NB4 (cell line): ENCODE results near the gene CLDN6.

Experiments
- DNase-seq: peaks from one replicate; pipeline ENCODE4 v3.0.0; 2010; ENCODE audit warnings: low read depth
- H3K4me3 ChIP-seq: one replicate; pipeline ENCODE4 v1.5.1; 2011; ENCODE audit warnings: mild to moderate bottlenecking, low read depth, low read length, moderate library complexity
- MYC ChIP-seq: IDR thresholded peaks from 2 replicates; pipeline ENCODE4 v1.6.1; 2011; ENCODE audit warnings: low read depth, low read length
- POLR2A ChIP-seq: IDR thresholded peaks from 2 replicates; pipeline ENCODE4 v1.6.1; 2011; ENCODE audit warnings: mild to moderate bottlenecking; ENCODE audit not compliant: insufficient read length; ENCODE audit errors: extremely low read depth
- TF ChIP-seq, protein P1 (sequence below): IDR thresholded peaks from one replicate; pipeline ENCODE4 v1.5.1; 2012; ENCODE audit warnings: low read depth, low read length
- TF ChIP-seq, protein P2 (sequence below): IDR thresholded peaks from 2 replicates; pipeline ENCODE4 v1.6.1; 2011; ENCODE audit warnings: low read depth, low read length

Gene CLDN6

DNA sequence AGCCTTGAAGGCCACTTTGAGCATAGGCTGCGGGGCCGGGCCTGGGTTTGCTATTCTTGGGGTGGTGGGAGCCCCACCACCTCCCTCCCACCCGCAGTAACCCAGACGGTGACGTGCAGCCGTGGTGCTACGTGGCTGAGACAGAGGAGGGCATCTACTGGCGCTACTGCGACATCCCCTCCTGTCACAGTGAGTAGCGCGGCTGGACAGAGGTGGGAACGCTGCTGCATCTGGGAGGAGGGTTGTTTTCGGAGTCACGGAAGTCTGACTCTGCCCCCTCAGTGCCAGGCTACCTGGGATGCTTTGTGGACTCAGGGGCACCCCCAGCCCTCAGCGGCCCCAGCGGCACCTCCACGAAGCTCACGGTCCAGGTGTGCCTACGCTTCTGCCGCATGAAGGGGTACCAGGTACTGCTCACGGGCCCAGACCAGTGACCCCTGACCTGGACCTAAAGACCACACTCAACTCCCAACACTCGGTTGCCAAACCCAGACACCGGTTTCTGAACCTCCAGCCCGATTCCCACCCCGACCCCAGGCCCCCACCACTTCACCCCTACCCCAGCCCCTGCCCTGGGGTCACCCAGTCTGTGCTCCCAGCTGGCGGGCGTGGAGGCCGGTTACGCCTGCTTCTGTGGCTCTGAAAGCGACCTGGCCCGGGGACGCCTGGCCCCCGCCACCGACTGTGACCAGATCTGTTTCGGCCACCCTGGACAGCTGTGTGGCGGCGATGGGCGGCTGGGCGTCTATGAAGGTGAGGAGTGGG lies 51.8 kb downstream of the CLDN6 start:
- TF ChIP-seq, protein P1, sequence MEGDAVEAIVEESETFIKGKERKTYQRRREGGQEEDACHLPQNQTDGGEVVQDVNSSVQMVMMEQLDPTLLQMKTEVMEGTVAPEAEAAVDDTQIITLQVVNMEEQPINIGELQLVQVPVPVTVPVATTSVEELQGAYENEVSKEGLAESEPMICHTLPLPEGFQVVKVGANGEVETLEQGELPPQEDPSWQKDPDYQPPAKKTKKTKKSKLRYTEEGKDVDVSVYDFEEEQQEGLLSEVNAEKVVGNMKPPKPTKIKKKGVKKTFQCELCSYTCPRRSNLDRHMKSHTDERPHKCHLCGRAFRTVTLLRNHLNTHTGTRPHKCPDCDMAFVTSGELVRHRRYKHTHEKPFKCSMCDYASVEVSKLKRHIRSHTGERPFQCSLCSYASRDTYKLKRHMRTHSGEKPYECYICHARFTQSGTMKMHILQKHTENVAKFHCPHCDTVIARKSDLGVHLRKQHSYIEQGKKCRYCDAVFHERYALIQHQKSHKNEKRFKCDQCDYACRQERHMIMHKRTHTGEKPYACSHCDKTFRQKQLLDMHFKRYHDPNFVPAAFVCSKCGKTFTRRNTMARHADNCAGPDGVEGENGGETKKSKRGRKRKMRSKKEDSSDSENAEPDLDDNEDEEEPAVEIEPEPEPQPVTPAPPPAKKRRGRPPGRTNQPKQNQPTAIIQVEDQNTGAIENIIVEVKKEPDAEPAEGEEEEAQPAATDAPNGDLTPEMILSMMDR, result no peak
- TF ChIP-seq MYC, result no peak
- no peak for TF ChIP-seq POLR2A
- TF ChIP-seq, protein P2, sequence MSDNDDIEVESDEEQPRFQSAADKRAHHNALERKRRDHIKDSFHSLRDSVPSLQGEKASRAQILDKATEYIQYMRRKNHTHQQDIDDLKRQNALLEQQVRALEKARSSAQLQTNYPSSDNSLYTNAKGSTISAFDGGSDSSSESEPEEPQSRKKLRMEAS, result no peak
- no peak overlapping the region for H3K4me3 ChIP-seq
- no peak for DNase-seq
